A172 (cell line): ENCODE data around the gene CEP70. TPM values are rescaled to one million over a fixed set of nuclear protein-coding genes. Genes with fewer than 3 reads are reported as not detected.
A peak's percentile ranks its signal among the peaks of the same experiment; 100 is the strongest.
"Not testable (repeated sequence)": the region's sequence is repeated elsewhere in the genome, so short reads cannot be mapped to it uniquely, and the experiment has no call there.

ENCODE experiments used
- DNase-seq: peaks from one replicate; pipeline ENCODE4 v3.0.0-alpha.2; 2015; ENCODE audit warnings: low spot score
- total RNA-seq: library from RNA; depleted of rRNA; stranded (reverse); fragments of >200 nt; shearing (Covaris generic); gene quantifications from 2 replicates; pipeline ENCODE4 v1.2.3, GENCODE V29; 2014

The CEP70 gene
- total RNA-seq, 1 experiment from 2014 or later: 30.0 TPM

DNA sequence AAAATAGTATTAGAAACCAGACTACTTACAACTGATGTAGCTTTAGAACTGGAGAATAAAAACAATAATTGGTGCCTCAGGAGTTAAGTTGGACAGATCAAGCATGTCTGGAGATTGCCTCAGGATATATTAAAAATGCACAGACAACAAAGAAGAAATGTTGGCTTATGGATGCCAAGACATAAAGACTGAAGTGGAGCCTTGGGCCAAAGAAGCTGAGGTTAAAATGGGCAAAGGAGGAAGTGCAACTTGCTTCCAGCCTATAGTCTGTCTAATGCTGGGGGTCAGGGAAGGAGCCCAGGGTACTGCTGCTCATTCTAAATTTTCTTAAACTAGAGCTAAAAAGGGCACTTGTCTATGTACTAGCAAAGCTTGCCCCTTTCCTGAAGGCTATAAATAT lies 82.1 kb downstream of the CEP70 start:
- DNase-seq: no peak

DNA sequence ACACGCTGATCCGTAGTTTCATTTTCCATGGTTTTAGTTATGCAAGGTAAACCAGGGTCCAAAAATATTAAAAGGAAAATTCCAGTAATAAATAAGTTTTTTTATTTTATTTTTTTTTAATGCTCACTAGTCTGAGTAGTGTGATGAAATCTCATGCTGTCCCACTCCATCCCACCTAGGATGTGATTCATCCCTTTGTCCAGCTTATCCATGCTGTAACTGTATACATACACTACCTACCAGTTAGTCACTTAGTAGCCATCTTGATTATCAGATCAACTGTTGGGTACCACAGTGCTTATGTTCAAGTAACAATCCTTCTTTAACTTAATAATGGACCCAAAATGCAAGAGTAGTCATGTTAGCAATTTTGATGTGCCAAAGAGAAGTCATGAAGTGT lies 84.5 kb downstream of the CEP70 start:
- DNase-seq: no peak

DNA sequence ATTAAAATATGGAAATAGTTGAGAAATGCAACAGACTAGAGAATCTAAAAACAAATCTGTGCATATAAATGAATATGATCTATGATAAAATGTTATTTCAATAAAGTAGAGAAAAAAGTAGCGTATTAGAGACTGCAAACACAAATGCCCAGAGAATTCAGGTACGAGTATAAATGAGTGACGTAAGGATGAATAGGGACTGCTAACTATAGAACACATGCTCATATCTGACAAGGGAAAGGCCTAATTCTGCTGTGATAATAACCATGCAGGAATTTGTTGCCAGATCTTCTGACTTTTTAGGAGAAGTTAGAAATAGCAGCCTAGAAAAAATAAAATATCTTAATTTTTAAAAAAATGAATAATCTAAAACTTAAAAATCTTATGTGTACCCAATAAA lies 86.5 kb downstream of the CEP70 start:
- no peak for DNase-seq

DNA sequence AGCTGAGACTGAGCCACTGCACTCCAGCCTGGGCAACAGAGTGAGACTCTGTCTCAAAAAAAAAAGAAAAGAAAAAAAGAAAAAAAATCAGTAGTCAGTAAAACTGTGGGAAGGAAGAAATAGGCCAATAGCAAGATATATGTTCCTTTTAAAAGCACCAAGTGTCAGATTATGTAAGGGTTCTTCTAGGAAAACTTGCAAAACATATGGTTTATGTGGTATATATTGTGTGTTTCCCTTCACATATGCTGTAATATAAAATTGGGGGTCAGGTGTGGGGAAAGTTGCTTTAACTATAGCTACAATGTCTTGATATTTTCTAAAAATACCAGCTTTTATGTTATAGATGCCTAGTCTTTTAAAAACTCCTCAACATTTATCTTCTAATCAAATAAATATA lies 95.1 kb downstream of the CEP70 start:
- no peak for DNase-seq

DNA sequence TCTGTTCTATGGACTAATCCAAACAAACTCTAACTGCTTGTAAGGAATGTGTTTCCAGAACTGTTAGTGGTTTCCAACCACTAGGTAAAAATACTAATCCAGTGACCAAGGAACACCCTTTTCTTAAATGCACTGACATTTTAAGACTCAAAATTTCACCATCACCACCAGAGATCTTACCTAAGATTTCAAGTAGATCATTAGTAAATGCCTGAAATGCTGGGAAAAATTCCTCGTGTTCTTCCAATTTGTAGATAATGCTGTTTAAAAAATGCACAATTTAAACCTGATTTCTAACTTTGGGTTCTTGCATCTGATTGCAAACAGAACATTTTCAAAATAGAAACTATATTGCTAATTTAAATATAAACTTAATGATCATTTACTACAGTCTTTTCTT lies 96.2 kb downstream of the CEP70 start:
- no peak for DNase-seq

DNA sequence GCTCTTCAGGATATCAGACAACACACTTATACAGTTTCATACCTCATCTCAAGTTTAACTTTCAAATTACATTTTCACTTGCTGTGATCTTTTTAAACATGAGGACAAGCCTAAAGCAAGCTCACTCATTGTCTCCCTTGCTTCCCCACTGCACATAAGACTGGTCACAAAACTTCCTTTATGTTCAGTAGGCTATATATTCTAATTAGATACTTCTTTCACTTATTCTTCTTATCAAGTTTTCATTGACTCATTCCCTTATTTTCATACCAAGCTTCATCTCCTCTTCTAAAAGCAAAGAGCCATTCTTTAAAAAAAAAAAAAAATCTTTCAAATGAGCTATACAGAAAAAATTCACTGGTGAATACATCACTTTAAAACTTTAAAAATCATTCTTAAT lies 97.0 kb downstream of the CEP70 start:
- no peak for DNase-seq

DNA sequence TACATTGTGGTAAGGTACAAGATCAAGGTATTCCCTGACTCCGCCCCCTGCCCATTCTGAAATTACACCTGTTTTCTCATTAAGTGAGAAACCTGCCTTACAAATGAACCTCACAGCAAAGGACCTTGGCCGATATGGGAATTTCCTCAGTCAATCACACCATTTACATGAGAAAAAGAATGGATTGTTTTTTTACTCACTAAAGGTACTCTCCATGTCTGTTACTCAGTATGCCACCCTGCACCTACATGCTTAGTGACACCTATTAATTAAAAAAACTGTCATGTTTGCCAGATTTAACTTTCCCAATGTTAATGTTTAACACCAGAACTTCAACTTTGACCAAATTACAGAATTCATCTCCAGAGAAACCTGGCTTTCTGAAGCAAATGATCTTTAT lies 97.6 kb downstream of the CEP70 start:
- no peak for DNase-seq

DNA sequence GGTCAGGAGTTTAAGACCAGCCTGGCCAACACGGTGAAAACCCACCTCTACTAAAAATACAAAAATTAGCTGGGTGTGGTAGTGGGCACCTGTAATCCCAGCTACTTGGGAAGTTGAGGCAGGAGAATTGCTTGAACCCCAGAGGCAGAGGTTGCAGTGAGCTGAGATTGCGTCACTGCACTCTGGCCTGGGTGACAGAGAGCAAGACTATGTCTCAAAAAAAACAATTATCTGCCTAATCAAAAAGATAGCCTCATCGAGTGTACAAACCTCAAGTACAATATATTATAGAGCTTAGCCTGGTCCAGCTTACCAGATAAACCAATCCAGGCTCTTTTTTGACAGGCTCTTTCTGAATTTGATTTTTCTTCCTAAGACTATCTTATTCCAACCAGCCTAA lies 98.4 kb downstream of the CEP70 start:
- not testable (repeated sequence) for DNase-seq

DNA sequence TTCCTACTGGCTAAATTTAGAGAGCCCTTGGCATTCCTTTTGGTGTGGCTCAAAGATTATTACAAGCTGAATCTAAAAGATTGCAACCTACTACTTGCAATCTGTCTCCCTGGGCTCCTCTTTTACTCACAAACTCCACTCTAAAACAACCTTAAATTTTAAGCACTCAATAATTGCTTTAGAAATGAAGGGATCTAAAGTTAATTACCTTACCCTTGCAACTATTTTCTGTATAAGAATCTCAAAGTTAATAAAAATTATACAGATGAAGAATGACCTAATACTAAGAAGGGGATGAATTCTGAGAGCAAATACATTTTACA lies 99.5 kb downstream of the CEP70 start:
- DNase-seq: no peak

DNA sequence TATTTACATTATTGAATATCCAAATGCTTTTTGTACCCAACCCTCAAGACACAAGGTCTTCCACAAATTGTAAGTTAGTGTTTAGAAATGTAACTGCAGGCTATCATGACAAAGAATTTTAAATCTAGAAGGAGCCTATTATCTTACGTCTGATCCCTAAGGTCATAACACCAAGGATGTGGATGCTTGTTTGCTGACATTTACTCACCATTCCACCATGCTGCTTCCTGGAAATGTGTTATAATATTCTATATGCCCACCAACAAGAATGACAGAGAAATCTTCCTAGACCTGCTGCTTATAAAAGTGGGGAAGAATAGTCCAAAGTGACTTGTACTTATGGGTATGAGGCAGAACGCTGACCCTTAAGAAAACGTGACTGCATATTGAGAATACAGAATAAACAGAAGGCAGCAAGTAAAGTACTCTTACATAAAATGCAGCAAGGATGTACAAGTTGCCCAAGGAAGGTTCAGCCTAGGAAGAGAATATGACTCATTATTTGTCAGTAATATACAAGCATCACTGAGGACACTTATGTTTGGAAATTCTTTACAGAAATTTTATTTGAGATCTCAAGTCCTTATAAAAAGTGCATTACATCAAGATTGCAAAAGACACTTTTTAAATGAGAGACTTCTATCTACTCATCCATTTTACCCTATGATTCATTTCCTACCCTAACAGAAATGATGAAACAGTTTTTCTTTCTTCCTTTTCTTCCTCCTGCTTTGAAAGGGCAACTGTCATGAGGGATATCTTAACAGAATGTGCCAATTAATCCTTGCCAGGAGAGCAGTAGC lies 100.1 kb downstream of the CEP70 start:
- DNase-seq: peak; percentile 78

DNA sequence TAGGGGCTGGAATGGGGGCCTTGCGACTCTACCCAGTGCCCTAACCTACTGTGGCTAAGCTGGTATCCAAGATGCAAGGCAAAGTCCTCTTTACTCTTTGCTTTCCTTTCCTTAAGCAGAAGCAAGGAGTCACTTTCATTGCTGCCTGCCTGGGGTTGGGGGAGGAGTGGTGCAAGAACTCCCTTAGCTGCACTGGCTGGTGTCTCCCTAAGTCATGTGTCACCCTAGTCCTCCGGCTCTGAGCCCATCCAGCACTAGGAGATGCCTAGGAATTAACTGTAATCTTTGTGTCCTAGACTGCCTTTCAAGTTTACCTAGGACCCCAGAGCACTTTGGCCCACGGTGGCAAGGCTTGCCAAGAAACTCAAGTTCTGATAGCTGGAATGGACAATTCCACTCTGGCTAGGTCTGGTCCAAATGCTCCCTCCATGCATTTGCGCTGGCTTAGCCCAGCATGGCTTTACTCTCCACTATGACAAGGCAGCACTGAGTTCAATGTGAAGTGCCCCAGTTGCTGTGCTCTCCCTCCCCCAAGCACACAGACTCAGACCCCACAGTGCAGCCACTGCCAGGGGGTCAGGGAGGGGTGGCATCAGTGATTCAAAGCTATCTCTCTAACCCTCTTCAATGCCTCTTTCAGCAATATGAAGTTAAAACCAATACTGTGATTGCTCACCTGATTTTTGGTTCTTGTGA lies 100.9 kb downstream of the CEP70 start:
- no peak for DNase-seq

DNA sequence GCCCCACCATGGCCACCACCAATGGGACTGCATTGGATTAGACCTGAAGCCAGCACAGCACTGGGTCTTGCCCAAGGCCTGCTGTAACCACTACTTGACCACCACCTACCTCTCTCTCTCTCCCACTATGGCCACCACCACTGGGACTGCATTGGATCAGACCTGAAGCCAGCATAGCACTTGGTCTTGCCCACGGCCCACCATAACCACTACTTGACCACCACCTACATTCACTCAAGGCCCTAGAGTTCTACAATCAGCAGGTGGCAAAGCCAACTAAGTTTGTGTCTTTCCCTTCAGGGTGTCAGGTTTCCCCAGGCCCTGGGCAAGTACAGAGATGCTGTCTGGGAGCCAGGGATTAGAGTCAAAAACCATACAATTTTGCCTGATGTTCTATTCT lies 102.1 kb downstream of the CEP70 start:
- DNase-seq: no peak

DNA sequence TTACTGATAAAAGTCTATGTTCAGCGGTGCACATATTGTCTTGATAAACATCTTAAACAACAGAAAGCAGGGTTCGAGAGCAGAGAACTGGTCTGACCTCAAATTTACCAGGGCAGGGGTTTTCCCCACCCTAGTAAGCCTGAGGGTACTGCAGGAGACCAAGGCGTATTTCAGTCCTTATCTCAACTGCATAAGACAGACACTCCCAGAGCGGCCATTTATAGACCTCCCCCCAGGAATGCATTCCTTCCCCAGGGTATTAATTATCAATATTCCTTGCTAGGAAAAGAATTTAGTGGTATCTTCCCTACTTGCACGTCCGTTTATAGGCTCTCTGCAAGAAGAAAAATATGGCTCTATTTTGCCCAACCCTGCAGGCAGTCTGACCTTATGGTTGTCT lies 107.5 kb downstream of the CEP70 start:
- DNase-seq: not testable (repeated sequence)

DNA sequence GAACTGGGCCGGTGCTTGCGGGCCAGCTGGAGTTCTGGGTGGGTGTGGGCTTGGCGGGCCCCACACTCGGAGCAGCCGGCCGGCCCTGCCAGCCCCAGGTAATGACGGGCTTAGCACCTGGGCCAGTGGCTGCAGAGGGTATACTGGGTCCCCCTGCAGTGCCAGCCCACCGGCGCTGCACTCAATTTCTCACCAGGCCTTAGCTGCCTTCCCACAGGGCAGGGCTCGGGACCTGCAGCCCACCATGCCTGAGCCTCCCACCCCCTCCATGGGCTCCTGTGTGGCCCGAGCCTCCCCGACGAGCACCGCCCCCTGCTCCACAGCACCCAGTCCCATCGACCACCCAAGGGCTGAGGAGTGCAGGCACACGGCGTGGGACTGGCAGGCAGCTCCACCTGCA lies 109.4 kb downstream of the CEP70 start:
- not testable (repeated sequence) for DNase-seq

DNA sequence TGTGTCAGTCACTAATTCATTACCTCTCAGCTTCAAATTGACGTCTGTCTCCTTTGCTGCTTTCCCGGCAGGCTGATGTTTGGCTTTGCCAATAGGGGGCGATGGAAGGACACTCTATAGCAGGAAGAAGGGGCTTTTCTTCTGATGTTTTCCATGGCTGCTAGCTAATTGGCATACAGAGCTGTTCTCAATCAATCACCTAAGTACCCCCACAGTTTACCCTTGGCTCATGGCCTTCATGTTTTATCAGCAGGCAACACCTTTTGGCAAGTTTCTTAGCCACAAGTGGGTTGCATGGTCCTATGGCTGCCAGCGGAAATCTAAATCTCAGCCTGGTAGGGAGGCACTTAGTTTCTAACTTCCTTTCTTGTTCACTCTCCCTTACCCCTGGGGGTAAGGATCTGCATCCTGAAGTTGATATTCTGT lies 114.6 kb downstream of the CEP70 start:
- DNase-seq: peak; percentile 26

DNA sequence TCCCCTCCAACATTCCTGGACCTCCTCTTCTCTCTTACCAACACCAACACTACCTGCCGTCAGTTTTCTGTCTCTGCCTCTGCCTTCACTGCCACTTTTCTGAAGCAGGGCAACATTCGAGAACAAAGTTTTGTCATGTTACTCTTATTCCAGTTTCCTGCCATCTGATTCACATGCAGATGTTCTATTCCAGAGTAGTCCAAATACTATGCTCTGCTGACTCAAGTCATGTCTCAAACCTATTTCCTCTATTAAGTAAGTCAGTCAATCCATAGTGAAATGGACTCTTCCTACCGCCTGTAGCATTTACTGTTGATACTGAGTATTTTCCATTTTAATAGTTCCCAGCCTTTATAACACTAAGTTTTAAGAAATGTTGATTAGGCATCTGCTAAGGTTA lies 116.3 kb downstream of the CEP70 start:
- DNase-seq: no peak

DNA sequence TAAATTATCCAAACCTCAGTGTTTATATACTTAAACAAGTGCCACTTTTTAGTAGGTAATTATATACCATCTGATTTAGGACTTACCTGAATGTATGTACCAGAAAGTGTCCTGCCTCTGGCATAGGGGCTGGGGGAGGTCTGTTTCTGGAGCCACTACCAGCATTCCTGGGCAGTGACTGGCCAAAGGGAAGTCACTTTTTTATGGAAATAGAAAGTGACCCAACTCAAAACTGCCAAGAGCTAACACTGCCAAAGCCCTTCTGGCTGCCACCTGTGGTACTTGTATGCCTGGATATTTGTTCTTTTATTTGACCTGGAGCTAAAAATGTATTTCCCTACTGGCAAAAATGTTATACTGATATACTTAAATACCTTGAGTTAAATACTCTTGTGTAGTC lies 116.9 kb downstream of the CEP70 start:
- DNase-seq: no peak

DNA sequence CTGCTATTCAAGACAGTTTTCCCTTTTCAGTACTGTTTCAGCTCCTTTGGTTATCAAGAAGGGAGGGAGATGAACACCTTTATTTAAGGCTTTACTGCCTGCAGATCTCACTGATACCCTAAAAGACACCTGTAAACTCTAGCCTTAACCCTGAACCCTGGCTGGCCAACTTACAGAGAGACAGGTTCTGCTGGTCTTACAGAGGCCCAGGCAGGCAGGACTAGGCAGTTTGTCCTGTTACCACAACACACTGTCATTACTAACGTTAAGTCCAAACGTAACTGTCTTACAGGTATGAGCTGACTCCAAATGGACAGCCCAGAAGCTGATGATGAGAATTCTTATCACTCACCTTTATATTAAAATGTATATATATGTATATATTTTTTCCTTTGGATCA lies 117.5 kb downstream of the CEP70 start:
- no peak for DNase-seq

DNA sequence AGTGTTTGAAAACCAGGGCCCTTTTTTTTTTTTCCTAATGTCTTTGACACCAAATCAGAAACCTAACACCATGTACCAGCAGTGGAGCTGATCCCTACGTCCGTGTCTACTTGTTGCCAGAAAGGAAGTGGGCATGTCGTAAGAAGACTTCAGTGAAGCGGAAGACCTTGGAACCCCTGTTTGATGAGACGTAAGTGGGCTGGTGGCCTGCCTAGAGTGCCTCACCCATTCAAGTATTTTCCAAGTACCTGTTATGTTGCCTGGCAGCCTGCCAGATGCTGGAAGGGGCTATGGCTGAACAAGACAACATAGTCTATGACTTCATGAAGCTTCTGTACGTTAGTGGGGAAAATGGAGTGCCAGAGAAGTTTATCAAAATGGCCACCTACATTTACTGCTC lies 119.9 kb downstream of the CEP70 start:
- DNase-seq: no peak

DNA sequence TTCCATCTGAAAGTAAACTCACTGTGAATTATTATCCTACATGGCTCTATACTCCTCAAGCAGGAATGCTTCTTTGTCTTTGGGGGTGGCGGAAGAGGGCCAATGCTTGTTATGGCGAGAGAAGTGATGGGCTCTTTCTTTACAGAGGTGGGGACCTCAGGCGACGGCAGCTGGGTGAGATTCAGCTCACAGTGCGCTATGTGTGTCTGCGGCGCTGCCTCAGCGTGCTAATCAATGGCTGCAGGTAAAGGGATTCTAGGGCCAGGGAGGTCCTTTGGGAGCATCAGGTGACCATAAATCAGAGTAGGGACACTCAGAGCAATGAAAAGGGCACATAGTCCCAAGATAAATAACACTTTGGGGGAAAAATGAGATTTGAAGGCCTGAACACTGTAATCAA lies 120.7 kb downstream of the CEP70 start:
- no peak for DNase-seq

DNA sequence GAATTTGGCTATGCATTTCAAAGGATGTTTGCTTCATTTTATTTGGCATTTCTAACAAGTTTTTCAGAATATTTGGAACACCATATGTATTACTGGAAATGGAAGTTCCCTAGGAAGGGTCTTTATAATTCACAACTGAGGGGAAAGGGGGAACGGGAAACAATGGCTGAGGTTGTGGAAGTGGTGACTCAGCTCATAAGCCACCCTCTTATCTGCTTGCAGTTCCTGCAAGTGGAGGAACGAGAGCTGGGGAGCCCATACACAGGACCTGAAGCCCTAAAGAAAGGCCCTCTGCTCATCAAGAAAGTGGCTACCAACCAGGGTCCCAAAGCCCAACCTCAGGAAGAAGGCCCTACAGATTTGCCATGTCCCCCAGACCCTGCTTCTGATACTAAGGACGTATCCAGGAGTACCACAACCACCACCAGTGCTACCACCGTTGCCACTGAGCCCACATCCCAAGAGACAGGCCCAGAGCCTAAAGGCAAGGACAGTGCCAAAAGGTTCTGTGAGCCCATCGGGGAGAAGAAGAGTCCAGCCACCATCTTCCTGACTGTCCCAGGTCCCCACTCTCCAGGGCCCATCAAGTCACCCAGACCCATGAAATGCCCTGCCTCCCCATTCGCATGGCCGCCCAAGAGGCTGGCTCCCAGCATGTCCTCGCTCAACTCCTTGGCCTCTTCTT lies 121.8 kb downstream of the CEP70 start:
- no peak for DNase-seq

DNA sequence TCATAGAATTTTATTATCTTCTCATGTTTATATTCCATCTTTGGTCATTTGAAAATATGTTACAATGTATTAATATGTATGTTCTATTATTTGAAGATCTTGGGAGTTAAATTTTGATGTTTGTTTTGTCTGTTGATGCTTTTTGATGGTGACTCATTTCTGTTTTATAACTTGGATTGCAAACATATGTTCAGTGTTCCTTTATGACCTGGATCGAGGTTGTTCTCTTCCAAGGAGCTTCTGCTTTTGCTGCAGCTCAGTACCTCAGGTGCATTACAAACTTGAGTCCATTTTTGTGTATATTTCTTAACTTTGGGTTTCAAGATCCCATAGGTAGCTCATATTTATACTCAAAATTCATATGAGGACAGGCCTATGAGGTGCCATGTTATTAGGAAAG lies 122.6 kb downstream of the CEP70 start:
- no peak for DNase-seq

DNA sequence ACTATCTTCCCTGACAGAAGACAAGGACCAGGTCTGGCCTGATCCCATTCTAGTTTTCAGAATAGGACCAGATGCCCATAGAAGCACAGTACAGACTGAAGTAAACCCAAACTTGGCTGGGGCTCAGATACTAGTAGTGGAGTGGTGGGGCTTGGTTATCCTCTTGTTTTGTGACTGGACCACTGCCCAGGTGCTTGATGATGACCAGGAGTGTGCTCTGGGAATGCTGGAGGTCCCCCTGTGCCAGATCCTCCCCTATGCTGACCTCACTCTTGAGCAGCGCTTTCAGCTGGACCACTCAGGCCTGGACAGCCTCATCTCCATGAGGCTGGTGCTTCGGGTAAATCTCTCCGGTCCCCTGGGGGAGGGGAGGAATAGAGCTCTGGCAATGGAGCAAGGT lies 123.4 kb downstream of the CEP70 start:
- no peak for DNase-seq
